Measurements from ENCODE around the gene DCPS. TPM values are rescaled to one million over a fixed set of nuclear protein-coding genes. Genes with fewer than 3 reads are reported as not detected.

The DCPS gene
- total RNA-seq, 1 experiment from 2014 or later: 21.4 TPM

GRCh38 chr11:126279191-126279590 lies 24.7 kb upstream of the DCPS start:
- no peak for DNase-seq
- Histone ChIP-seq H3K36me3 (replicated peaks; ENCODE audit: control insufficient read depth, insufficient read depth, low read length) (peaks cover 20% of the 10 kb centered on the region), H3K27me3 (ENCODE audit: control insufficient read depth, insufficient read depth, low read length) (peaks cover 9% of the 10 kb centered on the region), H3K4me3 (ENCODE audit: insufficient read depth, low read depth, low read length) (no peak overlapping the region)

- Histone ChIP-seq H3K4me3 (ENCODE audit: insufficient read depth, low read depth, low read length) (no peak overlapping the region), H3K27me3 (ENCODE audit: control insufficient read depth, insufficient read depth, low read length) (peaks cover 9% of the 10 kb centered on the region), H3K36me3 (replicated peaks; ENCODE audit: control insufficient read depth, insufficient read depth, low read length) (peaks cover 9% of the 10 kb centered on the region)
- no peak for DNase-seq
Measured at GRCh38 chr11:126280595-126280994, 23.3 kb upstream of the DCPS start.

GRCh38 chr11:126281245-126281644 lies 22.6 kb upstream of the DCPS start:
- no peak overlapping the region for H3K4me3 ChIP-seq (ENCODE audit: insufficient read depth, low read depth, low read length)
- peaks cover 9% of the 10 kb centered on the region for H3K27me3 ChIP-seq (ENCODE audit: control insufficient read depth, insufficient read depth, low read length)
- peaks cover 4% of the 10 kb centered on the region for H3K36me3 ChIP-seq (replicated peaks; ENCODE audit: control insufficient read depth, insufficient read depth, low read length)
- no peak for DNase-seq

- Histone ChIP-seq H3K36me3 (replicated peaks; ENCODE audit: control insufficient read depth, insufficient read depth, low read length) (peaks cover 4% of the 10 kb centered on the region), H3K4me3 (ENCODE audit: insufficient read depth, low read depth, low read length) (no peak overlapping the region), H3K27me3 (ENCODE audit: control insufficient read depth, insufficient read depth, low read length) (peaks cover 9% of the 10 kb centered on the region)
- no peak for DNase-seq
Measured at GRCh38 chr11:126281666-126282175, 22.1 kb upstream of the DCPS start.

GRCh38 chr11:126282361-126282735 lies 21.5 kb upstream of the DCPS start:
- peak; percentile 82 for DNase-seq
- Histone ChIP-seq H3K36me3 (replicated peaks; ENCODE audit: control insufficient read depth, insufficient read depth, low read length) (peaks cover 4% of the 10 kb centered on the region), H3K4me3 (ENCODE audit: insufficient read depth, low read depth, low read length) (peak overlapping the region; percentile 72), H3K27me3 (ENCODE audit: control insufficient read depth, insufficient read depth, low read length) (peaks cover 9% of the 10 kb centered on the region)

- DNase-seq: peak; percentile 85
- Histone ChIP-seq H3K27me3 (ENCODE audit: control insufficient read depth, insufficient read depth, low read length) (peaks cover 9% of the 10 kb centered on the region), H3K4me3 (ENCODE audit: insufficient read depth, low read depth, low read length) (peak within 1 kb of the TSS; percentile 72), H3K36me3 (replicated peaks; ENCODE audit: control insufficient read depth, insufficient read depth, low read length) (no peaks in the 10 kb centered on the region)
Measured at GRCh38 chr11:126282736-126283591, 20.9 kb upstream of the DCPS start, which contains the start of gene TIRAP. Gene TIRAP, plus strand, starts transcription at chr11:126283093. Its CDS starts 7,802 bp downstream, at chr11:126290895.

- no peak overlapping the region for H3K4me3 ChIP-seq (ENCODE audit: insufficient read depth, low read depth, low read length)
- no peaks in the 10 kb centered on the region for H3K36me3 ChIP-seq (replicated peaks; ENCODE audit: control insufficient read depth, insufficient read depth, low read length)
- H3K27me3 ChIP-seq (ENCODE audit: control insufficient read depth, insufficient read depth, low read length): peaks cover 9% of the 10 kb centered on the region
- DNase-seq: no peak
Measured at GRCh38 chr11:126284829-126285228, 19.0 kb upstream of the DCPS start.

- DNase-seq: no peak
- Histone ChIP-seq H3K36me3 (replicated peaks; ENCODE audit: control insufficient read depth, insufficient read depth, low read length) (peaks cover 1% of the 10 kb centered on the region; the same call in 1 of the 2 replicates), H3K27me3 (ENCODE audit: control insufficient read depth, insufficient read depth, low read length) (peaks cover 2% of the 10 kb centered on the region; the same call in 1 of the 2 replicates), H3K4me3 (ENCODE audit: insufficient read depth, low read depth, low read length) (no peak overlapping the region)
Measured at GRCh38 chr11:126288237-126288636, 15.6 kb upstream of the DCPS start.

- Histone ChIP-seq H3K4me3 (ENCODE audit: insufficient read depth, low read depth, low read length) (no peak overlapping the region), H3K27me3 (ENCODE audit: control insufficient read depth, insufficient read depth, low read length) (no peaks in the 10 kb centered on the region), H3K36me3 (replicated peaks; ENCODE audit: control insufficient read depth, insufficient read depth, low read length) (peaks cover 6% of the 10 kb centered on the region)
- DNase-seq: no peak
Measured at GRCh38 chr11:126290887-126291286, 13.0 kb upstream of the DCPS start.

GRCh38 chr11:126293726-126294125 lies 10.1 kb upstream of the DCPS start:
- Histone ChIP-seq H3K27me3 (ENCODE audit: control insufficient read depth, insufficient read depth, low read length) (no peaks in the 10 kb centered on the region), H3K4me3 (ENCODE audit: insufficient read depth, low read depth, low read length) (no peak overlapping the region), H3K36me3 (replicated peaks; ENCODE audit: control insufficient read depth, insufficient read depth, low read length) (peaks cover 6% of the 10 kb centered on the region)
- DNase-seq: no peak

- peaks cover 6% of the 10 kb centered on the region for H3K36me3 ChIP-seq (replicated peaks; ENCODE audit: control insufficient read depth, insufficient read depth, low read length)
- H3K27me3 ChIP-seq (ENCODE audit: control insufficient read depth, insufficient read depth, low read length): no peaks in the 10 kb centered on the region
- no peak overlapping the region for H3K4me3 ChIP-seq (ENCODE audit: insufficient read depth, low read depth, low read length)
- no peak for DNase-seq
Measured at GRCh38 chr11:126297004-126297403, 6.9 kb upstream of the DCPS start.

- Histone ChIP-seq H3K4me3 (ENCODE audit: insufficient read depth, low read depth, low read length) (peak overlapping the region; percentile 65), H3K36me3 (replicated peaks; ENCODE audit: control insufficient read depth, insufficient read depth, low read length) (no peaks in the 10 kb centered on the region; the same call in 1 of the 2 replicates), H3K27me3 (ENCODE audit: control insufficient read depth, insufficient read depth, low read length) (no peaks in the 10 kb centered on the region)
- DNase-seq: no peak
Measured at GRCh38 chr11:126304457-126305075, 706 bp downstream of the DCPS start.

GRCh38 chr11:126305699-126306098 lies 1.8 kb downstream of the DCPS start:
- DNase-seq: no peak
- H3K4me3 ChIP-seq (ENCODE audit: insufficient read depth, low read depth, low read length): no peak overlapping the region
- H3K36me3 ChIP-seq (replicated peaks; ENCODE audit: control insufficient read depth, insufficient read depth, low read length): no peaks in the 10 kb centered on the region; the same call in 1 of the 2 replicates
- no peaks in the 10 kb centered on the region for H3K27me3 ChIP-seq (ENCODE audit: control insufficient read depth, insufficient read depth, low read length)

GRCh38 chr11:126307706-126308105 lies 3.8 kb downstream of the DCPS start:
- no peaks in the 10 kb centered on the region; the same call in 1 of the 2 replicates for H3K36me3 ChIP-seq (replicated peaks; ENCODE audit: control insufficient read depth, insufficient read depth, low read length)
- H3K27me3 ChIP-seq (ENCODE audit: control insufficient read depth, insufficient read depth, low read length): no peaks in the 10 kb centered on the region
- peak; percentile 55 for DNase-seq

GRCh38 chr11:126308271-126308671 lies 4.4 kb downstream of the DCPS start:
- Histone ChIP-seq H3K36me3 (replicated peaks; ENCODE audit: control insufficient read depth, insufficient read depth, low read length) (no peaks in the 10 kb centered on the region; the same call in 1 of the 2 replicates), H3K4me3 (ENCODE audit: insufficient read depth, low read depth, low read length) (no peak overlapping the region), H3K27me3 (ENCODE audit: control insufficient read depth, insufficient read depth, low read length) (no peaks in the 10 kb centered on the region)
- no peak for DNase-seq

More at GRCh38 chr11:126307706-126308105, 3.8 kb downstream of the DCPS start:
- no peak overlapping the region for H3K4me3 ChIP-seq (ENCODE audit: insufficient read depth, low read depth, low read length)

Measured in H7 (cell line).